IMR-90 (cell line): ENCODE data around the gene MADD.

Experiments used
- BHLHE40 ChIP-seq: fragments of 150-350 bp; IDR thresholded peaks from 2 replicates; pipeline ENCODE4 v1.6.1; 2016; ENCODE audit warnings: mild to moderate bottlenecking, low read depth, low read length
- CHD1 ChIP-seq: IDR thresholded peaks from 2 replicates; pipeline ENCODE4 v1.6.1; 2012; ENCODE audit warnings: low read depth, low read length, improper control_type of control experiment
- CTCF ChIP-seq: conservative IDR thresholded peaks from 2 replicates; pipeline ENCODE4 v1.5.1; 2012; ENCODE audit warnings: mild to moderate bottlenecking, low read depth, low read length, improper control_type of control experiment
- FOS ChIP-seq: fragments of 150-350 bp; IDR thresholded peaks from 2 replicates; pipeline ENCODE4 v1.6.1; 2016; ENCODE audit warnings: low read depth, low read length
- MAFK ChIP-seq: IDR thresholded peaks from 2 replicates; pipeline ENCODE4 v1.6.1; 2012; ENCODE audit warnings: low read depth, low read length, improper control_type of control experiment
- MAZ ChIP-seq: IDR thresholded peaks from 2 replicates; pipeline ENCODE4 v1.6.1; 2012; ENCODE audit warnings: low read depth, mild to moderate bottlenecking, low read length, improper control_type of control experiment, moderate library complexity, borderline replicate concordance
- MXI1 ChIP-seq: IDR thresholded peaks from 2 replicates; pipeline ENCODE4 v1.6.1; 2012; ENCODE audit warnings: low read depth, mild to moderate bottlenecking, low read length, moderate library complexity, borderline replicate concordance
- NFE2L2 ChIP-seq: fragments of 150-350 bp; IDR thresholded peaks from 2 replicates; pipeline ENCODE4 v1.6.1; 2016; ENCODE audit warnings: low read depth, mild to moderate bottlenecking, low read length
- POLR2A ChIP-seq: IDR thresholded peaks from 2 replicates; pipeline ENCODE4 v1.6.1; 2012; ENCODE audit warnings: mild to moderate bottlenecking, low read depth, low read length
- RAD21 ChIP-seq: IDR thresholded peaks from 2 replicates; pipeline ENCODE4 v1.6.1; 2012; ENCODE audit warnings: low read length, improper control_type of control experiment
- RCOR1 ChIP-seq: IDR thresholded peaks from 2 replicates; pipeline ENCODE4 v1.6.1; 2012; ENCODE audit warnings: mild to moderate bottlenecking, low read length, improper control_type of control experiment; ENCODE audit not compliant: insufficient replicate concordance
- RFX5 ChIP-seq: IDR thresholded peaks from 2 replicates; pipeline ENCODE4 v1.8.0; 2012; ENCODE audit warnings: low read depth, mild to moderate bottlenecking, low read length, moderate library complexity
- SMC3 ChIP-seq: fragments of 150-350 bp; IDR thresholded peaks from 2 replicates; pipeline ENCODE4 v1.6.1; 2016; ENCODE audit warnings: low read depth, mild to moderate bottlenecking, antibody characterized with exemption, low read length, moderate library complexity
- USF2 ChIP-seq: fragments of 150-350 bp; IDR thresholded peaks from 2 replicates; pipeline ENCODE4 v1.6.1; 2017; ENCODE audit warnings: mild to moderate bottlenecking, antibody characterized with exemption, low read length, low read depth

DNA sequence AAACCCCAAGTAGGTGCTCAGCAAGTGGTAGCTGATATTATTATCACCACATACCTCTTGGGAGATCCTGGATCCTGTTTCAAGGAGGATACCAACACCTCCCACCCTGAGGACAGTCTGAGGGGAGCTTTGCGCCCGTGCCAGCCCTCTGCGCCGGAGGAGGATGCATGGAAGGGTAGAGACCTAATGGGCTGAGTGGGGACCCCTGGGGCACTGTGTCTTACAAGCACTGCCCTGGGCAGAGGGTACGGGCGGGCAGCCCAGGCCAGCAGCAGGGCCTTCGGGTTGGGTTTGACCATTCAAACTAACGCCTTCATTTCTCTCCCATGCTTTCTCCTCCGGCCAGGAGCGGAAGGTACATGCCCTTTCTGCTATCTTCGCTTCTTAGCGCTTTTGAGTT, 56.3 kb downstream of the MADD start:
- TF ChIP-seq RAD21: no peak
- no peak for TF ChIP-seq BHLHE40
- no peak for TF ChIP-seq CTCF
- TF ChIP-seq CHD1: no peak
- TF ChIP-seq POLR2A: no peak
- TF ChIP-seq RCOR1: no peak
- TF ChIP-seq MAFK: no peak
- TF ChIP-seq MAZ: no peak
- no peak for TF ChIP-seq SMC3
- no peak for TF ChIP-seq RFX5
- TF ChIP-seq USF2: no peak
- TF ChIP-seq NFE2L2: no peak
- no peak for TF ChIP-seq MXI1
- no peak for TF ChIP-seq FOS
